ENCODE measurements around the gene OMA1.
"Not testable (repeated sequence)": the region's sequence is repeated elsewhere in the genome, so short reads cannot be mapped to it uniquely, and the experiment has no call there.

DNA sequence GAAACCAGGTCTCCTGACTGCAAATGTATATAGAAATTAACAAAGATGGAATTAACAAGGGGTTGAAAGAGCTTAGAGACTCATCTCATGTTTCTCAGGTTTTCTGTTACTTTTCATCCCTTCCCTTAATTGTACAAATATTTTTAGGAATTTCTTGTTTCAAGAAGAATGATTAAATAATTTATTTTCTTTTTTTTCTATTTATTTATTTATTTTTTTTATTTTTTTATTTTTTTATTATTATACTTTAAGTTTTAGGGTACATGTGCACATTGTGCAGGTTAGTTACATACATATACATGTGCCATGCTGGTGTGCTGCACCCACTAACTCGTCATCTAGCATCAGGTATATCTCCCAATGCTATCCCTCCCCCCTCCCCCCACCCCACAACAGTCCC is 35.6 kb upstream of the OMA1 start:
- TF ChIP-seq CTCF (IDR thresholded peaks at IDR 0.05); POLR2A (IDR thresholded peaks at IDR 0.05; ENCODE audit: low read length); SMC3 (IDR thresholded peaks at IDR 0.05); CEBPB (IDR thresholded peaks at IDR 0.05); RAD21 (conservative IDR thresholded peaks at IDR 0.05 in 1 of 2, IDR thresholded peaks at IDR 0.05 in 1 of 2): not testable (repeated sequence)
- TF ChIP-seq, protein P1, sequence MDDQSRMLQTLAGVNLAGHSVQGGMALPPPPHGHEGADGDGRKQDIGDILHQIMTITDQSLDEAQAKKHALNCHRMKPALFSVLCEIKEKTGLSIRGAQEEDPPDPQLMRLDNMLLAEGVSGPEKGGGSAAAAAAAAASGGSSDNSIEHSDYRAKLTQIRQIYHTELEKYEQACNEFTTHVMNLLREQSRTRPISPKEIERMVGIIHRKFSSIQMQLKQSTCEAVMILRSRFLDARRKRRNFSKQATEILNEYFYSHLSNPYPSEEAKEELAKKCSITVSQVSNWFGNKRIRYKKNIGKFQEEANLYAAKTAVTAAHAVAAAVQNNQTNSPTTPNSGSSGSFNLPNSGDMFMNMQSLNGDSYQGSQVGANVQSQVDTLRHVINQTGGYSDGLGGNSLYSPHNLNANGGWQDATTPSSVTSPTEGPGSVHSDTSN (IDR thresholded peaks at IDR 0.05), result not testable (repeated sequence)

All from A549 (cell line).